A549 (cell line): ENCODE results near the gene ESAM. TPM values are rescaled to one million over a fixed set of nuclear protein-coding genes. Genes with fewer than 3 reads are reported as not detected.

ENCODE experiments used
- ATAC-seq, 2 experiments: fragments of 200-7000 bp in 1 of 2; fragments of >200 bp in 1 of 2; cut with Nextera tagmentation in 1 of 2; cut with Tn5 transposase in 1 of 2; 3 replicates each; pipeline versions ENCODE4 v1.8.0 to v1.9.1; 2018 to 2020; ENCODE audit warnings: mild to moderate bottlenecking in 1 of 2, moderate library complexity in 1 of 2
- CTCF ChIA-PET: fragments of 300-600 bp; sonication (Branson Sonifier 250); formaldehyde crosslinking; extraction: SDS; loops from one replicate; lab custom pipeline; 2021; ENCODE audit warnings: antibody characterized with exemption, inconsistent platforms; lab: Yijun Ruan, JAX
- POLR2A ChIA-PET: fragments of 350-600 bp; formaldehyde crosslinking; extraction: SDS; loops from one replicate; lab custom pipeline; 2021; ENCODE audit warnings: antibody characterized with exemption, inconsistent platforms; lab: Yijun Ruan, JAX
- DNase-seq, 2 experiments: peaks; one replicate each; pipeline versions ENCODE4 v3.0.0 to v3.0.0-alpha.2; 2011 to 2016; ENCODE audit warnings: low read depth in 1 of 2, low spot score in 1 of 2
- FAIRE-seq: peaks from 2 replicates; lab custom pipeline; 2011; peaks lifted over from hg19 to GRCh38; lab: Jason Lieb, UNC
- H3K27ac ChIP-seq, 2 experiments: fragments of >200 bp; sonication (Bioruptor Twin); formaldehyde crosslinking; 3 replicates each; pipeline ENCODE4 v1.5.1; 2016 to 2017
- H3K4me1 ChIP-seq: fragments of >200 bp; sonication (Bioruptor Twin); formaldehyde crosslinking; 3 replicates; pipeline ENCODE4 v1.6.1; 2016
- H3K4me2 ChIP-seq: fragments of >200 bp; sonication (Bioruptor Twin); formaldehyde crosslinking; 3 replicates; pipeline ENCODE4 v1.6.1; 2016
- H3K4me3 ChIP-seq: fragments of >200 bp; sonication (Bioruptor Twin); formaldehyde crosslinking; 3 replicates; pipeline ENCODE4 v1.5.1; 2016
- H3K9me3 ChIP-seq: fragments of >200 bp; sonication (Bioruptor Twin); formaldehyde crosslinking; 3 replicates; pipeline ENCODE4 v1.6.1; 2016
- BHLHE40 ChIP-seq: IDR thresholded peaks from 2 replicates; pipeline ENCODE4 v1.6.1; 2012; ENCODE audit warnings: low read depth, low read length, inconsistent platforms
- CBX2 ChIP-seq: fragments of 200-600 bp; sonication (generic); IDR thresholded peaks from 2 replicates; pipeline ENCODE4 v1.6.1; 2016; ENCODE audit warnings: low read depth, mild to moderate bottlenecking, borderline replicate concordance
- E2F6 ChIP-seq: IDR thresholded peaks from 2 replicates; pipeline ENCODE4 v1.6.1; 2012; ENCODE audit warnings: low read depth, borderline replicate concordance
- ESRRA ChIP-seq: fragments of 150-350 bp; IDR thresholded peaks from 2 replicates; pipeline ENCODE4 v1.6.1; 2014; ENCODE audit warnings: mild to moderate bottlenecking, low read length, borderline replicate concordance
- HMGXB4 ChIP-seq: fragments of 250-450 bp; sonication (Bioruptor Pico); IDR thresholded peaks from 2 replicates; pipeline ENCODE4 v1.5.0; 2021; ENCODE audit warnings: mild to moderate bottlenecking, moderate library complexity, borderline replicate concordance
- JUNB ChIP-seq: fragments of >200 bp; sonication (Bioruptor Twin); formaldehyde crosslinking; IDR thresholded peaks from 2 replicates; pipeline ENCODE4 v1.6.1; 2016
- MAFK ChIP-seq: fragments of 450-650 bp; IDR thresholded peaks from 2 replicates; pipeline ENCODE4 v1.6.1; 2014; ENCODE audit not compliant: partially characterized antibody
- MAX ChIP-seq: IDR thresholded peaks from 2 replicates; pipeline ENCODE4 v1.6.1; 2012
- NR3C1 ChIP-seq: fragments of >200 bp; sonication (Bioruptor Twin); formaldehyde crosslinking; IDR thresholded peaks from 3 replicates; pipeline ENCODE4 v1.6.1; 2017
- POLR2A ChIP-seq: IDR thresholded peaks from 2 replicates; pipeline ENCODE4 v1.6.1; 2012; ENCODE audit warnings: mild to moderate bottlenecking, low read length
- POLR2AphosphoS2 ChIP-seq: conservative IDR thresholded peaks from 2 replicates; pipeline ENCODE4 v1.6.1; 2012; ENCODE audit warnings: low read length, improper control_type of control experiment, inconsistent platforms
- RAD21 ChIP-seq, 2 experiments: fragments of >200 bp in 1 of 2; sonication (Bioruptor Twin) in 1 of 2; formaldehyde crosslinking in 1 of 2; IDR thresholded peaks in 1 of 2; conservative IDR thresholded peaks in 1 of 2; 2 replicates in 1 of 2; 3 replicates in 1 of 2; pipeline ENCODE4 v1.6.1; 2012 to 2018; ENCODE audit warnings: inconsistent platforms in 1 of 2
- RARB ChIP-seq: fragments of 250-450 bp; sonication (Bioruptor Pico); IDR thresholded peaks from 2 replicates; pipeline ENCODE4 v1.8.0; 2021; ENCODE audit warnings: mild to moderate bottlenecking, moderate library complexity
- RCOR1 ChIP-seq: fragments of 150-350 bp; IDR thresholded peaks from 2 replicates; pipeline ENCODE4 v1.6.1; 2014; ENCODE audit warnings: antibody characterized with exemption, low read length, low read depth
- RFX5 ChIP-seq: fragments of 450-650 bp; IDR thresholded peaks from 2 replicates; pipeline ENCODE4 v1.7.1; 2014; ENCODE audit warnings: antibody characterized with exemption, mild to moderate bottlenecking, moderate library complexity
- SMC3 ChIP-seq: fragments of >200 bp; sonication (Bioruptor Twin); formaldehyde crosslinking; IDR thresholded peaks from 3 replicates; pipeline ENCODE4 v1.6.1; 2018; ENCODE audit warnings: inconsistent platforms
- ZC3H11A ChIP-seq: fragments of 450-650 bp; IDR thresholded peaks from 2 replicates; pipeline ENCODE4 v1.6.1; 2014; ENCODE audit warnings: antibody characterized with exemption, mild to moderate bottlenecking
- ZSCAN20 ChIP-seq: fragments of 250-450 bp; sonication (Bioruptor Pico); IDR thresholded peaks from 2 replicates; pipeline ENCODE4 v1.8.0; 2022; ENCODE audit warnings: mild to moderate bottlenecking, moderate library complexity
- WGBS: methylation state at CpG from one replicate; pipeline ENCODE4 v1.1.6; 2017; ENCODE audit errors: missing lambda C conversion rate; 5-methylcytosine and 5-hydroxymethylcytosine counted together
- polyA plus RNA-seq, 4 experiments: library from polyadenylated mRNA; depleted of rRNA in 3 of 4; stranded (reverse); fragments of >200 nt; fragmentation: RNase III in 1 of 4; extraction: RNeasy Plus Mini Kit Qiagen cat#74134 plus additional on column Dnase treatment in 1 of 4; gene quantifications; 2 replicates in 3 of 4; 3 replicates in 1 of 4; pipeline ENCODE4 v1.2.3, GENCODE V29; 2011 to 2017
- TF ChIP-seq, protein P1 (sequence below): fragments of >200 bp; sonication (Bioruptor Twin); formaldehyde crosslinking; IDR thresholded peaks from 3 replicates; pipeline ENCODE4 v1.5.1; 2016

Gene ESAM
- polyA plus RNA-seq, 2 of the 4 experiments (the other 2 are of a cell fraction): 6.2 to 11.7 TPM

- Histone ChIP-seq H3K4me1 (peaks cover 15% of the 10 kb centered on the region; the same call in 2 of the 3 replicates), H3K9me3 (no peaks in the 10 kb centered on the region), H3K27ac (no peak overlapping the region), H3K4me2 (peak overlapping the region; percentile 84; the same call in 2 of the 3 replicates), H3K4me3 (no peak overlapping the region)
- whole genome bisulfite sequencing: 84% methylated on average over 8 of the region's 8 CpGs
- ATAC-seq: no peak
- ChIA-PET CTCF (interaction anchor here (1.1 to 4.1 kb wide), 5 partner anchors 36 to 157 kb away, joined by 3 to 16 read pairs (median 10); partner anchors contain the start of gene ESAM), POLR2A (interaction anchor here (2.1 kb wide), 1 partner anchor 12 kb away, joined by 6 read pairs; no protein-coding TSS in a partner anchor)
- no peak for FAIRE-seq
- DNase-seq: no peak
- no peak for TF ChIP-seq E2F6
- no peak for TF ChIP-seq RCOR1
- no peak for TF ChIP-seq ZC3H11A
- TF ChIP-seq RAD21 (conservative IDR thresholded peaks at IDR 0.05 in 1 of 2, IDR thresholded peaks at IDR 0.05 in 1 of 2): no peak
- TF ChIP-seq POLR2A: no peak
- no peak for TF ChIP-seq NR3C1
- no peak for TF ChIP-seq CBX2
- TF ChIP-seq RFX5: no peak
- TF ChIP-seq MAFK: no peak
- TF ChIP-seq JUNB: no peak
- TF ChIP-seq POLR2AphosphoS2: no peak
- TF ChIP-seq, protein P1, sequence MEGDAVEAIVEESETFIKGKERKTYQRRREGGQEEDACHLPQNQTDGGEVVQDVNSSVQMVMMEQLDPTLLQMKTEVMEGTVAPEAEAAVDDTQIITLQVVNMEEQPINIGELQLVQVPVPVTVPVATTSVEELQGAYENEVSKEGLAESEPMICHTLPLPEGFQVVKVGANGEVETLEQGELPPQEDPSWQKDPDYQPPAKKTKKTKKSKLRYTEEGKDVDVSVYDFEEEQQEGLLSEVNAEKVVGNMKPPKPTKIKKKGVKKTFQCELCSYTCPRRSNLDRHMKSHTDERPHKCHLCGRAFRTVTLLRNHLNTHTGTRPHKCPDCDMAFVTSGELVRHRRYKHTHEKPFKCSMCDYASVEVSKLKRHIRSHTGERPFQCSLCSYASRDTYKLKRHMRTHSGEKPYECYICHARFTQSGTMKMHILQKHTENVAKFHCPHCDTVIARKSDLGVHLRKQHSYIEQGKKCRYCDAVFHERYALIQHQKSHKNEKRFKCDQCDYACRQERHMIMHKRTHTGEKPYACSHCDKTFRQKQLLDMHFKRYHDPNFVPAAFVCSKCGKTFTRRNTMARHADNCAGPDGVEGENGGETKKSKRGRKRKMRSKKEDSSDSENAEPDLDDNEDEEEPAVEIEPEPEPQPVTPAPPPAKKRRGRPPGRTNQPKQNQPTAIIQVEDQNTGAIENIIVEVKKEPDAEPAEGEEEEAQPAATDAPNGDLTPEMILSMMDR: no peak
- TF ChIP-seq ZSCAN20 (CRISPR knock-in tag): no peak
- TF ChIP-seq BHLHE40: no peak
- TF ChIP-seq SMC3: no peak
- TF ChIP-seq, all 56 proteins: peak for 0
These were observed 39.7 kb upstream of the ESAM start for GRCh38 chr11:124801636-124802312.

GRCh38 chr11:124801014-124801413, 38.9 kb upstream of the ESAM start:
- FAIRE-seq (no peak), ATAC-seq (peak in 1 of 2 experiments; percentile 3; a peak in 2 of 6 replicates), DNase-seq (no peak)

More at GRCh38 chr11:124801014-124801413, 38.9 kb upstream of the ESAM start:
- 24% methylated on average over 8 of the region's 8 CpGs for WGBS
- Histone ChIP-seq H3K4me1 (peaks cover 15% of the 10 kb centered on the region; the same call in 2 of the 3 replicates), H3K9me3 (no peaks in the 10 kb centered on the region), H3K4me2 (peak overlapping the region; percentile 84), H3K4me3 (peak overlapping the region; percentile 100), H3K27ac (peak overlapping the region; percentile 99 to 100)
- ChIA-PET POLR2A (interaction anchor here (1.3 to 2.1 kb wide), 4 partner anchors 12 to 179 kb away, joined by 4 to 14 read pairs (median 6); partner anchors contain the start of gene TBRG1), CTCF (interaction anchor here (1.1 to 4.1 kb wide), 6 partner anchors 29 to 157 kb away, joined by 3 to 16 read pairs (median 8); partner anchors contain the start of gene ESAM)
- no peak for TF ChIP-seq RARB
- no peak for TF ChIP-seq MAX
- no peak for TF ChIP-seq HMGXB4 (CRISPR knock-in tag)
- no peak for TF ChIP-seq RAD21 (conservative IDR thresholded peaks at IDR 0.05 in 1 of 2, IDR thresholded peaks at IDR 0.05 in 1 of 2)
- no peak for TF ChIP-seq ESRRA
